NCI-H82 treated with DMSO at 0.1 percent for 48 hours (cell line): ENCODE results near the gene IMMP1L.
"Not testable (repeated sequence)": the region's sequence is repeated elsewhere in the genome, so short reads cannot be mapped to it uniquely, and the experiment has no call there.

Experiments used
- DNase-seq: peaks from one replicate; lab custom pipeline; 2025; ENCODE audit not compliant: unreplicated experiment; lab: John Stamatoyannopoulos, UW

IMMP1L gene

GRCh38 chr11:31509429-31510345 is at the start of gene IMMP1L, which contains the start of gene ELP4:
IMMP1L (minus strand) TSS chr11:31509622; CDS start chr11:31463276, 46,346 bp downstream.
ELP4 (plus strand) TSS chr11:31509767; CDS start chr11:31509785, 18 bp downstream.
- peak; percentile 93 for DNase-seq

- no peak for DNase-seq
These were observed 48.6 kb upstream of the IMMP1L start for GRCh38 chr11:31558001-31558400.

- no peak for DNase-seq
These were observed 46.5 kb upstream of the IMMP1L start for GRCh38 chr11:31555938-31556337.

GRCh38 chr11:31542862-31543261 is 33.4 kb upstream of the IMMP1L start:
- DNase-seq = no peak

GRCh38 chr11:31535479-31535878 is 26.1 kb upstream of the IMMP1L start:
- DNase-seq = no peak

GRCh38 chr11:31531293-31531692 is 21.9 kb upstream of the IMMP1L start:
- no peak for DNase-seq

GRCh38 chr11:31529701-31530100 is 20.3 kb upstream of the IMMP1L start:
- DNase-seq = no peak

GRCh38 chr11:31529189-31529588 is 19.8 kb upstream of the IMMP1L start:
- no peak for DNase-seq

- DNase-seq = no peak
These were observed 12.2 kb upstream of the IMMP1L start for GRCh38 chr11:31521497-31522150.

- DNase-seq = no peak
These were observed 2.7 kb upstream of the IMMP1L start for GRCh38 chr11:31512117-31512516.

GRCh38 chr11:31509051-31509428 is 382 bp downstream of the IMMP1L start:
- no peak for DNase-seq

- DNase-seq = no peak
These were observed 8.9 kb downstream of the IMMP1L start for GRCh38 chr11:31500560-31500959.

GRCh38 chr11:31499576-31500178 is 9.7 kb downstream of the IMMP1L start:
- DNase-seq = no peak

GRCh38 chr11:31493762-31494161 is 15.7 kb downstream of the IMMP1L start:
- not testable (repeated sequence) for DNase-seq

GRCh38 chr11:31493235-31493634 is 16.2 kb downstream of the IMMP1L start:
- no peak for DNase-seq

GRCh38 chr11:31492320-31492913 is 17.0 kb downstream of the IMMP1L start:
- no peak for DNase-seq

GRCh38 chr11:31487848-31488247 is 21.6 kb downstream of the IMMP1L start:
- DNase-seq = peak; percentile 11

- DNase-seq = no peak
These were observed 24.9 kb downstream of the IMMP1L start for GRCh38 chr11:31484497-31484896.

- DNase-seq = peak; percentile 50
These were observed 28.5 kb downstream of the IMMP1L start for GRCh38 chr11:31480930-31481329.

GRCh38 chr11:31479066-31479465 is 30.4 kb downstream of the IMMP1L start:
- DNase-seq = no peak

- DNase-seq = no peak
These were observed 31.2 kb downstream of the IMMP1L start for GRCh38 chr11:31478223-31478590.
